Astrocyte of the cerebellum (primary cell): ENCODE measurements around the gene TLR10.

ENCODE experiments used
- DNase-seq: peaks from one replicate; pipeline ENCODE4 v3.0.0-alpha.2; 2011; ENCODE audit warnings: low read depth
- H3K4me3 ChIP-seq: 2 replicates; pipeline ENCODE4 v1.5.1; 2011; ENCODE audit warnings: mild to moderate bottlenecking, low read depth, low read length, moderate library complexity
- in situ Hi-C: cut with HindIII; loops from 2 replicates; pipeline ENCODE4 v1.10.0; 2017; ENCODE audit warnings: low sequenced_read_pairs
- TF ChIP-seq, protein P1 (sequence below): IDR thresholded peaks from 2 replicates; pipeline ENCODE4 v1.5.1; 2012; ENCODE audit warnings: low read length, low read depth, moderate library complexity, mild to moderate bottlenecking; ENCODE audit errors: missing control alignments

The TLR10 gene

DNA sequence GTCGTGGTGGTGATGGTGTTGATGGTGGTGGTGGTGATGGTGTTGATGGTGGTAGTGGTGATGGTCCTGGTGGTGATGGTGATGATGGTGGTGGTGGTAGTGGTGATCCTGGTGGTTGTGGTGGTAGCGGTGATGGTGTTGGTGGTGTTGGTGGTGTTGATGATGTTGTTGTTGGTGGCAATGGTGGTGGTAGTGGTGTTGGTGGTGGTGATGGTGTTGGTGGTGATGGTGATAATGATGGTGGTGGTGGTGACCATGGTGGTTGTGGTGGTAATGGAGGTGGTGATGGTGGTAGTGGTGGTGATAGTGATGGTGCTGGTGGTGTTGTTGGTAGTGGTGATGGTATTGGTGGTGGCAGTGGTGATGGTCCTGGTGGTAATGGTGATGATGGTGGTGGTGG lies 49.1 kb downstream of the TLR10 start:
- DNase-seq: no peak
- H3K4me3 ChIP-seq: no peak overlapping the region
- in situ Hi-C loops: loop anchor here (5.0 kb wide), 3 partner anchors 66 to 646 kb away; no protein-coding TSS in a partner anchor
- TF ChIP-seq, protein P1, sequence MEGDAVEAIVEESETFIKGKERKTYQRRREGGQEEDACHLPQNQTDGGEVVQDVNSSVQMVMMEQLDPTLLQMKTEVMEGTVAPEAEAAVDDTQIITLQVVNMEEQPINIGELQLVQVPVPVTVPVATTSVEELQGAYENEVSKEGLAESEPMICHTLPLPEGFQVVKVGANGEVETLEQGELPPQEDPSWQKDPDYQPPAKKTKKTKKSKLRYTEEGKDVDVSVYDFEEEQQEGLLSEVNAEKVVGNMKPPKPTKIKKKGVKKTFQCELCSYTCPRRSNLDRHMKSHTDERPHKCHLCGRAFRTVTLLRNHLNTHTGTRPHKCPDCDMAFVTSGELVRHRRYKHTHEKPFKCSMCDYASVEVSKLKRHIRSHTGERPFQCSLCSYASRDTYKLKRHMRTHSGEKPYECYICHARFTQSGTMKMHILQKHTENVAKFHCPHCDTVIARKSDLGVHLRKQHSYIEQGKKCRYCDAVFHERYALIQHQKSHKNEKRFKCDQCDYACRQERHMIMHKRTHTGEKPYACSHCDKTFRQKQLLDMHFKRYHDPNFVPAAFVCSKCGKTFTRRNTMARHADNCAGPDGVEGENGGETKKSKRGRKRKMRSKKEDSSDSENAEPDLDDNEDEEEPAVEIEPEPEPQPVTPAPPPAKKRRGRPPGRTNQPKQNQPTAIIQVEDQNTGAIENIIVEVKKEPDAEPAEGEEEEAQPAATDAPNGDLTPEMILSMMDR: no peak

DNA sequence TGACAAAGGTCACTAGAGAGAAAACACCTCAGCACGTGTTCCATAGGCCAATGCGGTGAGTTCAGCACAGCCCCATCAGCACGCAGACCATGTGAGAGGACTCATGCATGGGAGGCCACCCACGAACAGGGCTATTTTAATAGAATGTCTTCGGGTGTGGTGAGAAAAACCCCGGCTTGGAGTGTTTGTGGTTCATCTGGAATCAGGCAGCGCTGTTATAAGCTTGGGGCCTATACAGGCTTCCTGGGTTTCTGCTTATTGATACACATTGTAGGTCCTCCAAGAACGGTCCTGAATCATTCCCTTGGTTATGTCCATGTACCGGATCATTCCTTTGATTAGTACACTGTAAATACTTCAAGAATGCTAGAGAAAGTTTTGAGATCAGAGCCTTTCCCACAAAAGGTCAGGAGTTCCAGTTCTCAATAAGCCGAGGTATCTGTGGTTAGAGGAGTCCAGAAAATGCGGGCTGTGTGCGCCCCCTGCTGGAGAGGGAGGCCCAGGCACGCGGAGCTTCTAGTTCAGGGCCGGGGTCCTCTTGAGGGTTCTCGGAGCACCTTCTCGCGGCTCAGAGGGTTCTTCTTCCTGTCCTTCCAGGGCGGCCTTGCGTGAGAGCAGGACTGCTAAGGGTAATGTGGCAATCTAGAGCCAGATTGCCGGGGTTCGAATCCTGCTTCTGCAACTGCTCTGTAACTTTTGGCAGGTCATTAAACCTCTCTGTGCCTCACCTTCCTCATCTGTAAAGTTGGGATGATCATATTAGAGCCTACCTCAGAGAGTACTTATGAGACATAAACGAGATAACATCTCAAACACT lies 51.8 kb downstream of the TLR10 start:
- H3K4me3 ChIP-seq: no peak overlapping the region
- peak; percentile 96 for DNase-seq
- in situ Hi-C loops: loop anchor here (5.0 kb wide), 3 partner anchors 64 to 644 kb away; no protein-coding TSS in a partner anchor
- TF ChIP-seq, protein P1: peak; percentile 96

DNA sequence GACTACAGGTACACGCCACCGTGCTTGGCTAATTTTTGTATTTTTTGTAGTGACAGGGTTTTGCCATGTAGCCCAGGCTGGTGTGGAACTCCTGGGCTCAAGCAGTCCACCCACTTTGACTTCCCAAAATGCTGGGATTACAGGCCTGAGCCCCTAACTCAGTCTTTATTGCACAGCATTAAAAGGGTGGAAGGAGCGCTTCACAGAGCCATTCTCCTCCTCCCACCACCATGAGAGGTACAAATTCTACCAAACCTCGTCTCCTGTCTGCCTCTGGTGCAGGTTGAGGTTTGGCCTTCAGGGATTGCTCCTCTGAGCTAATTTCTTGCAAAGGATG lies 52.3 kb downstream of the TLR10 start:
- H3K4me3 ChIP-seq: no peak overlapping the region
- TF ChIP-seq, protein P1: no peak
- in situ Hi-C loops: loop anchor here (5.0 kb wide), 3 partner anchors 63 to 643 kb away; no protein-coding TSS in a partner anchor
- no peak for DNase-seq

DNA sequence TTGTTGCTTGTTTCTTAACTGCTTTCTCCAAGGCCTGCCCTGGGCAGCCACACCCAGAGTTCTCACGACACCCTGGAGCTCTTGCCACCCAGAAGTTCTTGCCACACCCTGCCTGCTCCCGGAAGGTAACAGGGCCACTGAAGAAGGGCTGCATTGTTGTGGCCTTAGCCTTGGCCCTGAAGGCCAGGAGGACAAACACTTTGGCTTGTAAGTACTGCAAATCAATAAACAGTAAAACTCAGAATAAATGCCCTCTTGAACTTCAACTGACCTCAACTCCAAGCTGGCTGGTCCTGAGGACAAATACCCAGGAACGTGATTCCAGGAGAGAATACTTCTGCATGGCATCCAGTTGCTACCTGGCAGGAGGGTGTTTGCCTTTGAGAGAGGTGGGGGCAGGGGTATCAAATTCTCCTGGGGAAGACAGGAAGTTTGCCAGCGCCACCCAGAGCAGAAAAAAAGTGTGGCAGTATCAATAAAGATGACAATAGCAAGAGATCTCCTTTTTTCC lies 54.1 kb downstream of the TLR10 start:
- DNase-seq: no peak
- TF ChIP-seq, protein P1: no peak
- H3K4me3 ChIP-seq: no peak overlapping the region
- in situ Hi-C loops: no loop called here

DNA sequence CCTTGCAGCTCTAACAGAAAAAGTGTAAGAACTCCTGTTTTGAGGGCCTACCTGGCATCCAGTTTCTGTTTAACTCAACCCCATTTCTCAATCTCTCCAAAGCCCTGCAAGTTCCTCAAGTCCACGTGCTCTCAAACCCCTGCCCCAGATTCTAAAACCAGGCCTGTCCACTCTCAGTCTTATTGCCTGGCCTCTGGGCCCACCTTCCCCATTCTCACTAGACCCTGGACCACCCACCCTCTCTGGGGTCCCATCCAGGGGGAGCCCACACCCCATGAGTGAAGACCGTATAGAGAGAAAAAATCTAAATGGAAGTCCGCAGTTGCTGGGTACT lies 58.3 kb downstream of the TLR10 start:
- TF ChIP-seq, protein P1: no peak
- in situ Hi-C loops: no loop called here
- DNase-seq: no peak
- no peak overlapping the region for H3K4me3 ChIP-seq

DNA sequence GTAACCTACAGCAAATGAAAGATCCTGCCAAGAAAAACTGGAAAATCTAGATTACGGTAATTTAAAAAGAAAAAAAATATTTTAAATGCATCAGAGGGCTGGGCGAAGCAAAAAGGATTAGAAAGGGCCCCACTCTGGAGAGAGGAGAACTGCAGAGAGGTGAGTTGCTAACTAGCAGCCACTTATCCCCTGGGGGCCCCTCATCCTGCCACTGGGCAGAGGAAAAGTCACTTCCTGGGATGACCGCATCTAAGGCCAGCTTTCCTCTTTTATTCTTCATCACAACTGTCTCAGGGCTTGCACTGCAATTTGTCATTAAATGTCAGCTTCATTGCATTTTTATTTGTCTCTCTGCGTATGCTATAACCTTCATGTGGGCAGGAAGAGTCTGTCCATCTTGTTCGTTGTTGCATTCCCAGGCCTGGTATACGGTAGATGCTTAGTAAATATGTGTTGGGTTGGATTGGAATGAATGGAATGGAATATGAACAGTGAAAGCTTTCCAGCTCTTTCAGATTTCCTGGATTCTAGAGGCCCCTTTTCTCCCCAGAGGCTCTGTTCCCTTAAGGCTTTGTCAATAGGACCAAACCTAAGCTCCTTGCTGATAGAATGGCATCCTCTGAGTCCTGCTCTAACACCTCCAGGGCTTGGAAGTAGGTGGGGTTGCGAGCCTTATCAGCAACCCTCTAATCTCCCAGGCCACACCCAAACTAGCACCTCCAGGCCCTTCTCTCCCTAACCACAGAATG lies 58.9 kb downstream of the TLR10 start:
- TF ChIP-seq, protein P1: no peak
- in situ Hi-C loops: no loop called here
- no peak for DNase-seq

More for the DNA sequence above, 58.9 kb downstream of the TLR10 start:
- H3K4me3 ChIP-seq: no peak overlapping the region
